Measurements from ENCODE around the gene SNAPC4. TPM values are rescaled to one million over a fixed set of nuclear protein-coding genes. Genes with fewer than 3 reads are reported as not detected.

Gene SNAPC4
- total RNA-seq, 4 donors from 2014 or later: 2.4 to 10.4 (median 3.7) TPM

DNA sequence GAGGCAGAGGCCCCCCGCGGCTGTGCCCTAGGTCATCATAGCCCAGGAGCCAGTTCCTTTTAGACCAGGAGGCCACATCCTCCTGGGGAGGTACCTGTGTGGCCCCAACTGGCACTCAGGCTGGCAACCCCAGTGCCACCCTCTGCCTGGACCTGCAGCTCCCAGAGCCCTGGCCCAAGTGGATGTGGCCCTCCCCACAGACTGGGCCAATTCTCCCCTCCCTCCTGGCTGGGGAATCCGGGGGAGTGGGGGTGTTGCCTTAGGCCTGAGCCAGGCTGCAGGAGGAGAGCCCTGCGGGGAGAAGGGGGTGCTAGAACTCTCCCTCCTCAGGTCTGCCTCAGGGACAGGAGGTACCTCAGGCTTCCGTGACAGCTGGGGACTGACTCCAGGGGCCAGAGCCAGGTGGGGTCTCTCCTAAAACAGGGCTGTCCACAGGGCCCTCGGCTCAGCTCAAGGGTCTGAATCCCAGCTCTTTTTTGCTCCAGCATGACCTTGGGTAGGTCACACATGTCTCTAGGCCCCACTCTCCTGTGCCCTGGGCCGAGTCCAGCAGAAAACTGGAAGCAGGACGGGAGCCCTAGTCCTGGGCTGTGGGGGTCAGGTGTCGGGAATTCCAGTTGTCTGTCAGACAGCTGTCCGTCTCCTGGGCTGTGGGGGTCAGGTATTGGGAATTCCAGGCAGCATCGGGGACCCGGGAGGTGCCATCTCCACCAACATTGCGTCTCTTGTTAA is 46.0 kb downstream of the SNAPC4 start:
- TF ChIP-seq, protein P1, sequence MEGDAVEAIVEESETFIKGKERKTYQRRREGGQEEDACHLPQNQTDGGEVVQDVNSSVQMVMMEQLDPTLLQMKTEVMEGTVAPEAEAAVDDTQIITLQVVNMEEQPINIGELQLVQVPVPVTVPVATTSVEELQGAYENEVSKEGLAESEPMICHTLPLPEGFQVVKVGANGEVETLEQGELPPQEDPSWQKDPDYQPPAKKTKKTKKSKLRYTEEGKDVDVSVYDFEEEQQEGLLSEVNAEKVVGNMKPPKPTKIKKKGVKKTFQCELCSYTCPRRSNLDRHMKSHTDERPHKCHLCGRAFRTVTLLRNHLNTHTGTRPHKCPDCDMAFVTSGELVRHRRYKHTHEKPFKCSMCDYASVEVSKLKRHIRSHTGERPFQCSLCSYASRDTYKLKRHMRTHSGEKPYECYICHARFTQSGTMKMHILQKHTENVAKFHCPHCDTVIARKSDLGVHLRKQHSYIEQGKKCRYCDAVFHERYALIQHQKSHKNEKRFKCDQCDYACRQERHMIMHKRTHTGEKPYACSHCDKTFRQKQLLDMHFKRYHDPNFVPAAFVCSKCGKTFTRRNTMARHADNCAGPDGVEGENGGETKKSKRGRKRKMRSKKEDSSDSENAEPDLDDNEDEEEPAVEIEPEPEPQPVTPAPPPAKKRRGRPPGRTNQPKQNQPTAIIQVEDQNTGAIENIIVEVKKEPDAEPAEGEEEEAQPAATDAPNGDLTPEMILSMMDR (IDR thresholded peaks at IDR 0.05; ENCODE audit: low read depth): no peak

DNA sequence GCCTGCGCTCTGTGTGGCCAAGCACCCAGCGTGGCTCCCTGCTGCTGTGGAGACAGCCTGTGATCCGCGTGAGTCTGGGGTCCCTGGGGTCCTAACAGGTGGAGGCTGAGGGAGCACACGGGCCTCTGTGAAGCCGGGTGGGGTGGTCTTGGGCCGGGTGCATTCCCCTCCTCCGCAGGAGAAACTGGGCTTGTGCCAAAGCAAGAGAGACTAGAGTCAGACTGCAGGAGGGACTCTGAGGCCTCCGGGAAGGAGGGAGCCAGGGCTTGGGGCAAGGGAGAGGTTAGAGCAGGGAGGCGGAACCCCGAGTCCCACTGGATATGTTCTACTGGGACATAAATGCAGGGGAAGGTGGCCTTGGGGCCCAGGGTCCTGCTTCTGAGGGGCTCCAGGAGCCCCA is 46.9 kb downstream of the SNAPC4 start:
- TF ChIP-seq, protein P1 (IDR thresholded peaks at IDR 0.05; ENCODE audit: low read depth): no peak

DNA sequence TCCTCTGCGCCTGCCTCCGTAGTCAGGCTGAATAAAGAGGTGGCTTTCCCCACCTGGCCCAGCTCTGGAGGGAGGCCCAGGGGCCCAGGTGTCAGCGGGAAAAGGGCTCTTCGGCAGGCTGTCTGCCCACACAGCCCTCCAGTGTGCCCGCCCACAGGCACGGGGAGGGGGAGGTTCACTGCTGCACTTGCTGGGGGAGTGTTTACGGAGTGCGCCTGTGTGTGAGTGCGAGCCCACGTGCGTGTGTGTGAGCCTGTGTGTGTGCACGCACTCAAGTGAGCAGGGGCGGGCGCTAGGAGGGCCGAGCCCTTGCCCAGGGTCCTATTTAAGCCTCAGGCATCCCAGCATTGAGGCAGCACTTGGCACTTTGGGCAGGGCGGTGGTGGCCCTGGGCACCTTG is 47.3 kb downstream of the SNAPC4 start:
- TF ChIP-seq, protein P1 (IDR thresholded peaks at IDR 0.05; ENCODE audit: low read depth): no peak

DNA sequence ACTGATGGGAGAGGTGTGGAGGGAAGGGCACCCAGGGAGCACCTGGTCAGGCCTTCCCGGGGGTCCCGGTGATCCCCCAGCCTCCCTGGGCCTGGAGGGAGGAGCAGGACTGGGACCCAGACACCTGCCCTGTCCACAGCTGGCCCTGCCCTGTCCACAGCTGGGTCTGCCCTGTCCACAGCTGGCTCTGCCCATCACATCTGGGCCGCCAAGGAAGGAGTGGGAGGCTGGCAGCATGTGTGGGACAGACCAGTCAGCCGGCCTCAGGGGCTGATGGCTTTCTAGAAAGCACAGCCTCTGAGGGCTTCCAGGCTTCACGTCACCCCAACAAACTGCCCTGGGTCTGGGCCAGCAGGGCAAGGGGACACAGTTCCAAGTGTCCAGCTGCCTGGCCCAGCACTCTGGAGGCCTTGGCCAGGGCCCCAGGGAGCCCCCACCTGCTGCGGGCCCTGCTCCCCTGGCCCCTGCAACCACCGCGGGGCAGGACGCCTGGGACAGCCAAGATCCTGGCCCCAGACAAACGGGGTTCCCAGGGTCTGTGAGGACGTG is 48.6 kb downstream of the SNAPC4 start:
- TF ChIP-seq, protein P1 (IDR thresholded peaks at IDR 0.05; ENCODE audit: low read depth): no peak

Other genes with a start within 250 kb of the SNAPC4 start
- gene LHX3, start 195.0 kb downstream of the SNAPC4 start, total RNA-seq: not detected
- 1 to 10 TPM; 3.7 to 5.3 (median 4.5) TPM for gene QSOX2, start 154.4 kb downstream of the SNAPC4 start, total RNA-seq
- not detected for gene CCDC187, start 96.1 kb downstream of the SNAPC4 start, total RNA-seq
- gene GPSM1, start 72.6 kb downstream of the SNAPC4 start, total RNA-seq: 1 to 10 TPM; 2.1 to 5.8 (median 4.1) TPM
- 10 to 100 TPM; 10.7 to 36.1 (median 20.1) TPM for gene DNLZ, start 36.4 kb downstream of the SNAPC4 start, total RNA-seq
- gene CARD9, start 26.5 kb downstream of the SNAPC4 start, total RNA-seq: 1 to 10 TPM in 3 of 4 donors, under 1 TPM in 1; 0.75 to 6.5 (median 3.3) TPM
- gene ENTR1, start 10.4 kb upstream of the SNAPC4 start, total RNA-seq: 10 to 100 TPM; 23.3 to 42.0 (median 33.2) TPM
- gene PMPCA, start 10.5 kb upstream of the SNAPC4 start, total RNA-seq: 10 to 100 TPM; 14.8 to 33.3 (median 29.8) TPM
- 10 to 100 TPM in 1 of 4 donors, 1 to 10 TPM in 3; 4.4 to 12.8 (median 5.0) TPM for gene INPP5E, start 39.7 kb upstream of the SNAPC4 start, total RNA-seq
- 10 to 100 TPM; 39.0 to 65.4 (median 52.9) TPM for gene SEC16A, start 82.9 kb upstream of the SNAPC4 start, total RNA-seq
- 10 to 100 TPM; 18.0 to 94.4 (median 21.3) TPM for gene NOTCH1, start 145.9 kb upstream of the SNAPC4 start, total RNA-seq

All from subcutaneous adipose tissue (tissue), 4 donors.